GM21786 (cell line): ENCODE results near the gene TIGIT.
"Not testable (repeated sequence)": the region's sequence is repeated elsewhere in the genome, so short reads cannot be mapped to it uniquely, and the experiment has no call there.

Experiments used
- ATAC-seq: cut with Tn5 transposase; IDR thresholded peaks from one replicate; pipeline ENCODE4 v1.9.1; 2021; ENCODE audit not compliant: unreplicated experiment

The TIGIT gene

DNA sequence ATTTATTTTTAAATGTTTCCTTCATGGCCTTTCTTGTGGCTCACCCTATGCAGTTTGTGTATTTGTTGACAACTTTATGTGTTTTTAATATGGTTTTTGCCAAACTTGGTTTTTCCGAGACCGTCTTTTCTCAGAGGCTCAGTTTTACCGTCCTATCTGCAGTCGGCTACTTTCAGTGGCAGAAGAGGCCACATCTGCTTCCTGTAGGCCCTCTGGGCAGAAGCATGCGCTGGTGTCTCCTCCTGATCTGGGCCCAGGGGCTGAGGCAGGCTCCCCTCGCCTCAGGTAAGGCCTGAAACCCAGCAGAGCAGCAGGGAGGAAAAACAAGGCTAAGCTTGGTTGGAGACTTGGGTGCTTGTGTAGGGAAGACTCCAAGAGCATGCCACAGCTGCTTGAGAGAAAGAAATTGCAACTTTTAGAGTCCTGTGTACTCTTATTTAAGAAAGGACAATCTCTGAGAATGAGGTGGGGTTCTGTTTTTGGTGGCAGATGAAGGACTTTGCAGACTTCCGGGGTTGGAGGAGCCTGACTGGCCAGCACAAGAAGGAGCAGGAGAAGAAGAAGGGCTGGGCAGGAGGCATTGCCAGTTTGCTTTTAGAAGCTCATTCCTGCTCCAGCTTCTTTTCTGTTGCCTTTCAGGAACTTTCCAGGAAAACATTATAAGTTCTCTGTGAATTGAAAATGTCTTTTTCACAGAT is at the start of gene TIGIT:
Gene TIGIT (plus strand): TSS at position 191 of the 698 bp plus-strand sequence. CDS start 34 bp downstream, at position 225.
- no peak for ATAC-seq

DNA sequence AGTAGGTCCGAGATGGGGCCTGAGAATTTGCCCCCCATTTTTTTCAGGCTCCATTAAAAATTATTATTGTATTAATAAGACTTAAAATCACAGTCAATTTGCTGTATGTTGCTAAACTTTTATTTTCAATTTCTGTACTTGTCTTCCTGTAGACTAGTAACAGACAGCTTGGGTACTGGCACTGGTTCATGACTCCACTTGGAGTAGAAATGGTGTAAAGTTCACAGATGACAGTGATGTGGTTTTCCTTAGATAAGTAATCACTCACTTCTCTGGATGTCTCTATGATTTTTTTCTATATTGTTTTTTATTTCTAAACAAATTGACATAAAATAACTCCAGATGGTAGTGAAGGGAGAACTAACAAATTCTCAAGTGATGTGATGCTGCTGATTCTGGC is 40.9 kb upstream of the TIGIT start:
- ATAC-seq: no peak

DNA sequence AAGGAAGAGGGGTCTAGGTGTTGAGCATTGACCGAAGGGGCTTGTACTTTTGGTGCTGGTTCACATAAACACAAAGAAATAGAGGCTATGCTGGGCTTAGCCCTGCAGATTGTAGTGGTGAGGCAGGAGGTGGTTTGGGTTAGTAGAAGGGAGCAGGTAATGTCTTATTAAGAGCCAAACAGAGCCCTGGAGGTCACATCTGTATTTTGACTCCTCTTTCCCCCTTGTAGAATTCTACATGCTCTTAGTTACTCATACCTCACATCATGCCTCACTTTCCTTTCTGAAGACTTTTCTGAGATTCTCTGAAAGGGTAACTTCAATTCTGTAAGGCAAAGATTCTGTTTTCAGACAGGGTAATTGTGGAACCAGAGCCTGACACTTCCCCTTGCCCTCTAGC is 40.3 kb upstream of the TIGIT start:
- ATAC-seq: no peak

GRCh38 chr3:114259566-114259965 is 34.3 kb upstream of the TIGIT start:
- no peak for ATAC-seq

- ATAC-seq: no peak
Observed at GRCh38 chr3:114260152-114260551, 33.7 kb upstream of the TIGIT start.

GRCh38 chr3:114270019-114270418 is 23.8 kb upstream of the TIGIT start:
- no peak for ATAC-seq

DNA sequence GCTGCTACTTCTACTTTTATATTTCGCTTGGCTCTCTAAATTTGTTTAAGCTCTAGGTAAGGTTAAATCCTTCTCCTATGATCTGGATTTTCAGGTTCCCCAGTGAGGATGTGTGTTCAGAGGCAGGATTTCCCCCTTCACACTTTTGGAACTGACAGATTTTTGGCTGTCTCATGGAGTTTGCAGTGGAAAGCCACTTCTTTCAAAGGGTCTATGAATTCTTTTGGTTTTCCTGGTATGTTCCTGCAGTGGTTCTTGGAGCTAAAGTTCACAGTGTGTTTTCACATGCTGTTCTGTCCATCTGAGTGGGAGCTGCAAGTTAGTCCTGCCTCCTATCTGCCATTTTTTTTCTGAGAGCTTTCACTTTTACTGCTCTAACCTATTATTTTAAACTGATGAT is 21.6 kb upstream of the TIGIT start:
- no peak for ATAC-seq

GRCh38 chr3:114274929-114275328 is 18.9 kb upstream of the TIGIT start:
- ATAC-seq: no peak

- ATAC-seq: not testable (repeated sequence)
Observed at GRCh38 chr3:114276856-114277255, 17.0 kb upstream of the TIGIT start.

- ATAC-seq: no peak
Observed at GRCh38 chr3:114284644-114285043, 9.2 kb upstream of the TIGIT start.

- ATAC-seq: no peak
Observed at GRCh38 chr3:114285648-114286230, 8.1 kb upstream of the TIGIT start.

DNA sequence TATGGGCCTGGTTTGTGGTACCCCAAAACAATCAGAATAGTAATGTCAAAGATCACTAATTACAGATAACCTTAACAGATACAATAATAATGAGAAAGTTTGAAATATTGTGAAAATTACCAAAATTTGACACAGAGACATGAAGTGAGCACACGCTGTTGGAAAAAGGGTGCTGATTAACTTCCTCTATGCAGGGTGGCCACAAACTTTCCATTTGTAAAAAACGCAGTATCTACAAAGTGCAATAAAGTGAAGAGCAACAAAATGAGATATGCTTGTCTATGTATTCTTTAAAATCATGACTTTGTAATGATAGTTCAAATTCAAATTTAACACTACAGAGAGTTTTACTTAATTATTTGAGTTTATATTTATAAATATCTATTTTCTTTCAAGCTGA is 7.6 kb upstream of the TIGIT start:
- ATAC-seq: no peak

DNA sequence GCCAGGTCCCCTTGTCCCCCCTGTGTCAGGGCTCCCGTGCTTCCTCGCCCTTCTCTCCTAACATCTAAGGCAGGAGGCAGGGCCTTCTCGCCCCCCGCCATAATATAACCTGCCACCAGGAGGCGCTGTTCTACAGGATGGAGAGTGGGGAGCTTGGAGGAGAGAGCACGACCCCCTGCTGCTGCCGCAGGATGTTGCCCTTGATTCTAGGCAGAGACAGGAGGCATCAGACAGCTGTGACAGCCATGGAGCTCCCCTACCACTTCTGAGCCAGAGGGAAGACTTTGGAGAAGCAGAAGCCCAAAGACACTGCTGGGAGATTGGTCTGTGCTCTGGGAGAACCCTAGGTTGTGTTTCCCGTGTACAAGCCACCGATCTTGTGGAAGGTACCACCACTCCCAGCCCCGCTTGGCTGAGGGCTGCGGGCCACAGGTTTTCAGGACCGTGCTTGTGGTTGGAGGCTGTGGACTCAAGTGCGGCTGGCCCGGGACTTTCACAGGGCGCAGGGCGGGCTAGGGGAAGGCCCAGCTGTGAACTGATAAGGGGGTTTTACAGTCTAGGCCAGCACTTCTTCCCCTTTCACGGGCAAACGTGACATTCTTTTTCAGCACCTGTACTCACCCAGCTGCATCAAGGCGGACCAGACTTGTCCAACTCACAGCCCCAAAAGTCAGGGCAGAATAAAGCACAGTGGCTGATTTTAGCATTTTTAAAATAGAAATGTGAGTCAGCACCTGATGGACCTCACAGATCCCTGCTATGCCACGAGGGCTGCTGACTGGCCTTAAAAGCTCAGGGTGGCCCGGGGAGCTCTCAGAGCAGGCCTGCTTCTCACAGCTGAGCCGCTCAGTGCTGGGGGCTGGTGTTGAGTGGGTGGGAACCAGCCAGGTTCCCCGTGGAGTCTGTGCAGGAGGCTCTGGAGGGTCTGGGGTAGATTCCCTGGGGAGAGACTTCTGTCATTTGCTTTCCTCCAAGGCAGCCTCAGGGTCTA is 2.6 kb upstream of the TIGIT start:
- ATAC-seq: peak; percentile 89

GRCh38 chr3:114294940-114295480 is 1.2 kb downstream of the TIGIT start:
- no peak for ATAC-seq

DNA sequence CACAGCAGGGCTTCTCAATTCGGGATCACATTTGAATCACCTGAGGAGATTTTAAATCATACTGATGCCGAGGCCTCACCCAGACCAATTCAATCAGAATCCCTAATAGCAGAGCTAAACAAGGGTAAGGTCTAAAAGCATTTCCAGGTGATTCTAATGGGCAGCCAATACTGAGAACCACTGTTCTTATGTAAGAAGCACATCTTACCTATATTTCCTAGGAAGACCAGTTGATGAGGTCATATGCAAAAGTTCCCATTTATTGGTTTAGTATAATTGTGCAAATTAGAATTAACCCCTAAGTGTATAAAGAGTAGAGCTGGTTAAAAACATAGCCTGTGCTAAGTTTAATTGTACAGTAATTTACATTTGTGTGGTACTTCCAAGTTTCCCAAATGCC is 2.1 kb downstream of the TIGIT start:
- no peak for ATAC-seq

DNA sequence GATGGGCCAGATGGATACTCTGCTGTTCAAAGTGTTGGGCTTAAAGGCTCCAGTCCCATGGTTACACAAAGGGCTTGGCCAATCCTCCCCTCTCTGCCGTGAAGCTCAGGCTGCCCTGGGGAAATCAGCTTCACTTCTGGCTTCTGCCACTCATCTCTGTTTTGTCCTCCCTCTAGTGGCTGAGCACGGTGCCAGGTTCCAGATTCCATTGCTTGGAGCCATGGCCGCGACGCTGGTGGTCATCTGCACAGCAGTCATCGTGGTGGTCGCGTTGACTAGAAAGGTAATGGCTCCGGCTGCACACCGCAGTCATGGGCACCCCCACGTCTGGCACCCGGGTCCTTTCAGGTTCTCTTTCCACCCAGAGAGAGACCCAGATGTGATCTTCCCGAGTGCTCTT is 5.6 kb downstream of the TIGIT start:
- no peak for ATAC-seq

DNA sequence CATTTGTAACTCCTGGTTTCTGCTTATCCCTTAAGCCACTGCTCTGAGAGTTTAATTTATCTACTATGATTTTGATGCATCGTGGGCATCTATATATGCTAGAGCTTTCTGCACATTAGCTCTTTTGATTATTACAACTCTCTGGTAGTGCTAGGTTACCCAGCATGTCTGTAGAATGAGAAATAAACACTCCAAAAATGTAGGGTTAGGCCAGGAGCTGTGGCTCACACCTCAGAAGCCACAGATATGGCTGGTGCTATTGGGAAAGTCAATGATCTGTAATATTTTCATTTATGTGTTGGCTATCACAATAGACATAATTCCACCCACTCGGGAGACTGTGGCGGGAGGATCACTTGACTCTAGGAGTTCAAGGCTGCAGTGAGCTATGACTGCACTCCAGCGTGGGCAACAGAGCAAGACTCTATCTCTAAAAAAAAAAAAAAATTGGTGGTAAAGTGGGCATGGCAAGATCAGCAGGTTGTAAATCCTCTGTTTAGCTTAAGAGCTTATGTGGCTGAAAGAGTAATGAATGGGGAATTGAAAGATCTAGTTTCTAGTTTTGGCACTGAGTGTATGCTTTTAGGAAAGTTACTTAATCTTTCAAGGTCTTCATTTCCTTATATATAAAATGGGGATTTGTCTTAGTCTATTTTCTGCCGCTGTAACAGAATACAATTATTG is 6.3 kb downstream of the TIGIT start:
- peak; percentile 51 for ATAC-seq

DNA sequence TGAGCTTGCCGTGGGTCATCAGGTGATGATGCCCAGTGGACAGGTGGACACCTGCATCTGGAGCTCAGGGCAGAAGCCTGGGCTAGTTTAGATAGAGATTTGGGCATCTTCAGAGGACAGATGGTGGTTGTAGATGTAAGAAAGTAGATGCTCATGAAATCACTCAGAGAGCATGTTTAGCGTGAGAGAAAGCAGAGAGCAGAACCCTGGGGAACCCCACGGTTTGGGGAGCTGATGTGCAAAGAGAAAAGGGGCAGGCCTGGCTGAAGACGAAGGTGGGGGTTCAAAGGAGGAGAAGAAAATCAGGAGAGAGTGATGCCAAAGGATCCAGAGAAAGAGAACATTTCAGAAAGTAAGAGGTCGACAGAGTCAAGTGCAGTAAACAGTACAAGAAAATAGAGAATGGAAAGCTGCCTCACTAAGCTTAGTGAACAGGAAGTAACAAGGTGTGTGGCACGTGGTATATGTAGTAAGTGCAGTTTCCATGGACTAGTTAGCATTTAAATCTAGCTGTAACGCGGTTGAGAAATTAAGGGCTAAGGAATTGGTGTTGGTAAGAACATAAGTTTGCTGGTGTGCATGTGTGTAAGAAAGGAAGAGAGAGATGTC is 13.5 kb downstream of the TIGIT start:
- peak; percentile 61 for ATAC-seq

- no peak for ATAC-seq
Observed at GRCh38 chr3:114307832-114308231, 14.0 kb downstream of the TIGIT start.

GRCh38 chr3:114308377-114308776 is 14.5 kb downstream of the TIGIT start:
- ATAC-seq: no peak
